HepG2 (cell line): ENCODE data around the gene TSPAN32. TPM values are rescaled to one million over a fixed set of nuclear protein-coding genes. Genes with fewer than 3 reads are reported as not detected.

ENCODE experiments used
- ATAC-seq: fragments of 200-7000 bp; cut with Tn5 transposase; 3 replicates; pipeline ENCODE4 v1.9.1; 2020; ENCODE audit warnings: mild to moderate bottlenecking, moderate library complexity
- BruUV-seq: library from RNA; stranded (reverse); fragments of 400-500 nt; replicated peaks from 2 replicates; lab custom pipeline; 2021; lab: Mats Ljungman, UMichigan
- CTCF ChIA-PET: fragments of 300-600 bp; formaldehyde crosslinking; extraction: SDS; loops from one replicate; lab custom pipeline; 2021; ENCODE audit warnings: low total read pairs, inconsistent platforms, low intra/inter-chr PET ratio; lab: Yijun Ruan, JAX
- POLR2A ChIA-PET: fragments of 350-600 bp; sonication (Branson Sonifier 250); formaldehyde crosslinking; loops from one replicate; lab custom pipeline; 2020; ENCODE audit warnings: antibody characterized with exemption, inconsistent platforms; lab: Yijun Ruan, JAX
- DNase-seq: peaks from one replicate; pipeline ENCODE4 v3.0.0-alpha.2; 2015; ENCODE audit warnings: low spot score
- FAIRE-seq: peaks from 3 replicates; lab custom pipeline; 2011; peaks lifted over from hg19 to GRCh38; lab: Jason Lieb, UNC
- H2AFZ ChIP-seq: one replicate; pipeline ENCODE4 v1.6.1; 2011; ENCODE audit warnings: low read length, inconsistent platforms
- H3K27ac ChIP-seq: fragments of 300-600 bp; 3 replicates; pipeline ENCODE4 v1.8.0; 2011; ENCODE audit warnings: mixed run types, mild to moderate bottlenecking, mixed read lengths, low read length, inconsistent platforms; ENCODE audit not compliant: insufficient read depth; ENCODE audit errors: extremely low read length
- H3K27me3 ChIP-seq, 2 experiments: fragments of 200-600 bp in 1 of 2; 2 replicates in 1 of 2; 3 replicates in 1 of 2; pipeline versions ENCODE4 v1.6.0 to v1.8.0; 2011; ENCODE audit warnings: low read length in 2 of 2, mild to moderate bottlenecking in 2 of 2, moderate library complexity in 2 of 2, inconsistent platforms in 1 of 2; ENCODE audit not compliant: insufficient read depth in 2 of 2, control insufficient read depth in 1 of 2
- H3K36me3 ChIP-seq, 2 experiments: fragments of 200-600 bp in 1 of 2; replicated peaks in 1 of 2; 2 replicates in 1 of 2; 3 replicates in 1 of 2; pipeline versions ENCODE4 v1.5.1 to v1.8.0; 2011; ENCODE audit warnings: low read length in 2 of 2, inconsistent platforms in 1 of 2; ENCODE audit not compliant: insufficient read depth in 2 of 2, control insufficient read depth in 1 of 2
- H3K4me1 ChIP-seq: 2 replicates; pipeline ENCODE4 v1.5.1; 2012; ENCODE audit warnings: low read length, inconsistent platforms; ENCODE audit not compliant: insufficient read depth
- H3K4me2 ChIP-seq: 2 replicates; pipeline ENCODE4 v1.6.0; 2011; ENCODE audit warnings: low read depth, low read length, inconsistent platforms
- H3K4me3 ChIP-seq, 3 experiments: fragments of 200-600 bp in 1 of 3; sonication (generic), shearing (Covaris generic) in 1 of 3; replicated peaks in 1 of 3; 2 replicates each; pipeline ENCODE4 v1.5.1; 2011 to 2016; ENCODE audit warnings: low read length in 3 of 3, inconsistent platforms in 2 of 3, low read depth in 2 of 3, mild to moderate bottlenecking in 2 of 3, control low read depth in 1 of 3, mixed read lengths in 1 of 3; ENCODE audit not compliant: insufficient read depth in 1 of 3
- H3K79me2 ChIP-seq: one replicate; pipeline ENCODE4 v1.6.1; 2011; ENCODE audit warnings: low read length, inconsistent platforms; ENCODE audit not compliant: insufficient read depth
- H3K9ac ChIP-seq: 2 replicates; pipeline ENCODE4 v1.6.0; 2011; ENCODE audit warnings: mild to moderate bottlenecking, low read depth, low read length, inconsistent platforms; ENCODE audit not compliant: insufficient read depth
- H3K9me3 ChIP-seq: 2 replicates; pipeline ENCODE4 v1.5.1; 2012; ENCODE audit warnings: mild to moderate bottlenecking, low read length
- H4K20me1 ChIP-seq: 2 replicates; pipeline ENCODE4 v1.6.0; 2011; ENCODE audit warnings: inconsistent platforms, mild to moderate bottlenecking, low read length, moderate library complexity; ENCODE audit not compliant: insufficient read depth
- ASH2L ChIP-seq: fragments of 300-600, 200-600 bp; sonication (generic); IDR thresholded peaks from 2 replicates; pipeline ENCODE4 v1.7.0; 2017; ENCODE audit warnings: low read depth, mild to moderate bottlenecking, moderate library complexity, mixed read lengths, low read length; ENCODE audit not compliant: insufficient read length
- ATF7-NPFF ChIP-seq: sonication (generic); formaldehyde crosslinking; IDR thresholded peaks from 2 replicates; pipeline ENCODE4 v1.8.1; 2023; ENCODE audit warnings: mild to moderate bottlenecking, low read depth, missing genetic modification reagents, moderate library complexity
- CBX2 ChIP-seq, 2 experiments: fragments of 200-600 bp in 1 of 2; sonication (generic); formaldehyde crosslinking in 1 of 2; IDR thresholded peaks; 2 replicates each; pipeline versions ENCODE4 v1.7.0 to v1.8.1; 2018 to 2022; ENCODE audit warnings: low read depth in 2 of 2, low read length in 1 of 2, mild to moderate bottlenecking in 1 of 2, missing genetic modification reagents in 1 of 2
- FOXA3 ChIP-seq: IDR thresholded peaks from 2 replicates; pipeline ENCODE4 v1.6.1; 2016; ENCODE audit warnings: missing genetic modification reagents, missing compliant biosample characterization
- HES4 ChIP-seq: sonication (generic); formaldehyde crosslinking; IDR thresholded peaks from 2 replicates; pipeline ENCODE4 v1.9.0; 2021; ENCODE audit warnings: mild to moderate bottlenecking, missing genetic modification reagents, borderline replicate concordance
- KMT2B ChIP-seq: IDR thresholded peaks from 2 replicates; pipeline ENCODE4 v1.6.1; 2016; ENCODE audit warnings: missing genetic modification reagents, missing compliant biosample characterization
- MEF2D ChIP-seq: sonication (generic); formaldehyde crosslinking; IDR thresholded peaks from 2 replicates; pipeline ENCODE4 v1.5.1; 2020; ENCODE audit warnings: mild to moderate bottlenecking, missing genetic modification reagents
- PRMT3 ChIP-seq: sonication (generic); formaldehyde crosslinking; IDR thresholded peaks from 2 replicates; pipeline ENCODE4 v1.8.1; 2022; ENCODE audit warnings: low read depth, mild to moderate bottlenecking, moderate library complexity, missing genetic modification reagents, borderline replicate concordance
- SIX4 ChIP-seq: sonication (generic); formaldehyde crosslinking; IDR thresholded peaks from 2 replicates; pipeline ENCODE4 v1.4.0; 2020; ENCODE audit warnings: missing genetic modification reagents
- SNRNP70 ChIP-seq: fragments of 200-400 bp; formaldehyde crosslinking; IDR thresholded peaks from 2 replicates; pipeline ENCODE4 v1.6.1; 2017; ENCODE audit warnings: mild to moderate bottlenecking, low read depth, low read length, moderate library complexity
- ZNF121 ChIP-seq: sonication (generic); formaldehyde crosslinking; IDR thresholded peaks from 2 replicates; pipeline ENCODE4 v1.5.0; 2020; ENCODE audit warnings: mild to moderate bottlenecking, missing genetic modification reagents
- ZNF746 ChIP-seq: sonication (generic); formaldehyde crosslinking; IDR thresholded peaks from 2 replicates; pipeline ENCODE4 v1.8.0; 2022; ENCODE audit warnings: mild to moderate bottlenecking, missing genetic modification reagents
- ZNF749 ChIP-seq: sonication (generic); formaldehyde crosslinking; IDR thresholded peaks from 2 replicates; pipeline ENCODE4 v1.8.0; 2022; ENCODE audit warnings: mild to moderate bottlenecking, missing genetic modification reagents, moderate library complexity, borderline replicate concordance
- WGBS: methylation state at CpG from one replicate; pipeline ENCODE4 v1.1.6; 2017; ENCODE audit warnings: low lambda C conversion rate; 5-methylcytosine and 5-hydroxymethylcytosine counted together
- in situ Hi-C: cut with HindIII; loops from 2 replicates; pipeline ENCODE4 v1.10.0; 2017; ENCODE audit warnings: low pct_unique_long_range_greater_than_20kb; ENCODE audit not compliant: extremely low pct_ligation_motif_present
- intact Hi-C: fragments of 100-400 bp; cut with micrococcal nuclease; formaldehyde crosslinking; loops from one replicate; pipeline ENCODE4 v1.10.0; 2022; ENCODE audit not compliant: unreplicated experiment
- polyA plus RNA-seq, 8 experiments: library from polyadenylated mRNA; depleted of rRNA in 3 of 8; stranded (reverse) in 7 of 8; unstranded in 1 of 8; fragments of >200 nt; fragmentation: Illumina TruSeq in 4 of 8; extraction: Trizol in 4 of 8; gene quantifications; 2 replicates each; pipeline versions ENCODE4 v1.2.1 to v1.2.3, GENCODE V29; 2011 to 2016; ENCODE audit warnings: low read depth in 4 of 8, missing spikeins in 1 of 8, mixed read lengths in 1 of 8; ENCODE audit not compliant: insufficient read depth in 1 of 8
- total RNA-seq, 5 experiments: library from RNA; depleted of rRNA; stranded (reverse); fragments of >200 nt; fragmentation: Illumina TruSeq; extraction: Trizol; gene quantifications; 2 replicates each; pipeline ENCODE4 v1.2.3, GENCODE V29; 2016; ENCODE audit warnings: low read depth in 1 of 5
- TF ChIP-seq, protein P1 (sequence below): sonication (generic); formaldehyde crosslinking; IDR thresholded peaks from 2 replicates; pipeline ENCODE4 v1.5.0; 2020; ENCODE audit warnings: mild to moderate bottlenecking, missing genetic modification reagents, moderate library complexity
- TF ChIP-seq, protein P2 (sequence below), 2 experiments: sonication (generic) in 1 of 2; formaldehyde crosslinking in 1 of 2; IDR thresholded peaks; 2 replicates each; pipeline versions ENCODE4 v1.4.0 to v1.6.1; 2016 to 2020; ENCODE audit warnings: borderline replicate concordance in 1 of 2, low read depth in 1 of 2, mild to moderate bottlenecking in 1 of 2, missing genetic modification reagents in 1 of 2

The TSPAN32 gene
- total and polyA plus RNA-seq, 2 of the 13 experiments (the other 11 are each of a cell fraction or from before 2014, with no cell fraction given): 0.09 to 0.70 TPM

DNA sequence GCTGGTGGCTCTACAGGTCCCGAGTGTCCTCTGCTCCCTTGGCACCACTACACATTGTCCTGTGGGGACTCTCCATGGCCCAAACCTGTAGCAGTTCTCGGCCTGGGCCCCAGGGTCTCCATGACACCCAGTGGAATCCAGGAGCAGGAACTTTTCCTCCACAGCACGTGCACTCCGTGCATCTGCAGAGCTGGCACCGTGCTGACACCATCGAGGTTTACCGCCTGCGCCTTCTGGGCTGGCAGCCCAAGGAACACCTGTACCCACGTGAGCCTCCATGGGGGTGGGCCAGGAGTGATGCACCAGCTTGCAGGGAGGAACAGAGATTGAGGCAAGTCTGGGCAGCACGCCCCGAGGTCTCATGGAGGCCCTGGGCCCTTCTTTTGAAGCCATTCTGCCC lies 25.2 kb downstream of the TSPAN32 start:
- no peak for FAIRE-seq
- intact Hi-C loops: no loop called here

More for the DNA sequence above, 25.2 kb downstream of the TSPAN32 start:
- H3K9ac ChIP-seq: no peak overlapping the region
- no peaks in the 10 kb centered on the region for H3K36me3 ChIP-seq
- H3K79me2 ChIP-seq: no peaks in the 10 kb centered on the region
- POLR2A ChIA-PET: no interaction called here
- DNase-seq: no peak
- no TSS peak for BruUV-seq
- TF ChIP-seq, protein P1, sequence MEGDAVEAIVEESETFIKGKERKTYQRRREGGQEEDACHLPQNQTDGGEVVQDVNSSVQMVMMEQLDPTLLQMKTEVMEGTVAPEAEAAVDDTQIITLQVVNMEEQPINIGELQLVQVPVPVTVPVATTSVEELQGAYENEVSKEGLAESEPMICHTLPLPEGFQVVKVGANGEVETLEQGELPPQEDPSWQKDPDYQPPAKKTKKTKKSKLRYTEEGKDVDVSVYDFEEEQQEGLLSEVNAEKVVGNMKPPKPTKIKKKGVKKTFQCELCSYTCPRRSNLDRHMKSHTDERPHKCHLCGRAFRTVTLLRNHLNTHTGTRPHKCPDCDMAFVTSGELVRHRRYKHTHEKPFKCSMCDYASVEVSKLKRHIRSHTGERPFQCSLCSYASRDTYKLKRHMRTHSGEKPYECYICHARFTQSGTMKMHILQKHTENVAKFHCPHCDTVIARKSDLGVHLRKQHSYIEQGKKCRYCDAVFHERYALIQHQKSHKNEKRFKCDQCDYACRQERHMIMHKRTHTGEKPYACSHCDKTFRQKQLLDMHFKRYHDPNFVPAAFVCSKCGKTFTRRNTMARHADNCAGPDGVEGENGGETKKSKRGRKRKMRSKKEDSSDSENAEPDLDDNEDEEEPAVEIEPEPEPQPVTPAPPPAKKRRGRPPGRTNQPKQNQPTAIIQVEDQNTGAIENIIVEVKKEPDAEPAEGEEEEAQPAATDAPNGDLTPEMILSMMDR (CRISPR knock-in tag): no peak
- TF ChIP-seq, protein P2, sequence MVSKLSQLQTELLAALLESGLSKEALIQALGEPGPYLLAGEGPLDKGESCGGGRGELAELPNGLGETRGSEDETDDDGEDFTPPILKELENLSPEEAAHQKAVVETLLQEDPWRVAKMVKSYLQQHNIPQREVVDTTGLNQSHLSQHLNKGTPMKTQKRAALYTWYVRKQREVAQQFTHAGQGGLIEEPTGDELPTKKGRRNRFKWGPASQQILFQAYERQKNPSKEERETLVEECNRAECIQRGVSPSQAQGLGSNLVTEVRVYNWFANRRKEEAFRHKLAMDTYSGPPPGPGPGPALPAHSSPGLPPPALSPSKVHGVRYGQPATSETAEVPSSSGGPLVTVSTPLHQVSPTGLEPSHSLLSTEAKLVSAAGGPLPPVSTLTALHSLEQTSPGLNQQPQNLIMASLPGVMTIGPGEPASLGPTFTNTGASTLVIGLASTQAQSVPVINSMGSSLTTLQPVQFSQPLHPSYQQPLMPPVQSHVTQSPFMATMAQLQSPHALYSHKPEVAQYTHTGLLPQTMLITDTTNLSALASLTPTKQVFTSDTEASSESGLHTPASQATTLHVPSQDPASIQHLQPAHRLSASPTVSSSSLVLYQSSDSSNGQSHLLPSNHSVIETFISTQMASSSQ (IDR thresholded peaks at IDR 0.05; ENCODE audit: low read depth): no peak
- TF ChIP-seq, protein P2 (CRISPR knock-in tag; IDR thresholded peaks at IDR 0.05; ENCODE audit: borderline replicate concordance): no peak
- TF ChIP-seq SIX4 (no peak), CBX2 (IDR thresholded peaks at IDR 0.05; ENCODE audit: low read depth, low read length) (no peak), CBX2 (CRISPR knock-in tag; IDR thresholded peaks at IDR 0.05; ENCODE audit: low read depth) (no peak), KMT2B (CRISPR knock-in tag) (no peak), FOXA3 (CRISPR knock-in tag) (no peak), ZNF121 (CRISPR knock-in tag) (no peak), SNRNP70 (no peak), ATF7-NPFF (CRISPR knock-in tag) (no peak), MEF2D (CRISPR knock-in tag) (no peak), PRMT3 (CRISPR knock-in tag) (no peak), ASH2L (no peak), HES4 (CRISPR knock-in tag) (no peak), ZNF746 (CRISPR knock-in tag) (no peak), ZNF749 (CRISPR knock-in tag) (no peak)
- no peak overlapping the region for H3K4me2 ChIP-seq
- in situ Hi-C loops: no loop called here
- no peak overlapping the region for H2AFZ ChIP-seq
- no peak for ATAC-seq
- WGBS: no CpG with 5 or more reads among the region's 11 CpGs
- no peak overlapping the region for H3K4me3 ChIP-seq
- peaks cover 4 to 45% of the 10 kb centered on the region in 2 experiments for H3K27me3 ChIP-seq
- H3K4me1 ChIP-seq: no peaks in the 10 kb centered on the region
- 0 out of 2 replicates have a peak, but pooled peaks cover 13% of the 10 kb centered on the region for H3K9me3 ChIP-seq
- H3K27ac ChIP-seq: no peak overlapping the region
- CTCF ChIA-PET: no interaction called here
- no peaks in the 10 kb centered on the region for H4K20me1 ChIP-seq
